ENCODE measurements around the gene BMI1. TPM values are rescaled to one million over a fixed set of nuclear protein-coding genes. Genes with fewer than 3 reads are reported as not detected.

BMI1 gene
- total and polyA plus RNA-seq, 4 donors, result 13.2 to 28.7 (median 19.5) TPM

DNA sequence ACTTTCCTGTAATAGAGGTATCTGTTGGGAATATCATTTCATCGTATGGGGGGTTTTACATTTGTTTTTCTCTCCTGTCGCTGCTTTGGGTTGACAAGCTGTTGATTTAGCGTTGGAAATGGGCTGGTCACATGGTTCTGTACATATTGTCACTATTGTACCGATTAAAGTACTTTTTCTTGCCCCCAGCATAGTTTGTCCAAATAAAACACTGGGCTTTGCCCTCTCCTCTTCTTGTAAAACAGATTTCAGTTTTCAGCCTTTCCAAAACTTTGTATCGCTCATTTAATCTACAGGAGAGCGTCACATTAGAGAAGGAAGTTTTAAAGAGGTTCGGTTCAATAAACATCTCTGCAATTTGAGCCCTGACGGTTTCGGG, 4.0 kb downstream of the BMI1 start:
- 1% methylated on average over 9 of the region's 9 CpGs for WGBS
- H3K4me1 ChIP-seq (ENCODE audit: control insufficient read depth in 4 of 4, insufficient read depth in 4 of 4, low read length in 3 of 4), result peaks cover 14 to 43% (median 26%) of the 10 kb centered on the region in 4 donors
- no peaks in the 10 kb centered on the region for H3K9me3 ChIP-seq (ENCODE audit: control insufficient read depth in 4 of 4, low read length in 3 of 4)
- H3K27ac ChIP-seq (ENCODE audit: low read depth in 1 of 2, low read length in 2 of 2), result peak overlapping the region; percentile 66 to 71
- H3K9ac ChIP-seq (ENCODE audit: low read depth in 1 of 2, low read length in 2 of 2), result peak overlapping the region; percentile 60 to 68
- DNase-seq (ENCODE audit: low spot score), result no peak
- no peaks in the 10 kb centered on the region for H3K27me3 ChIP-seq (ENCODE audit: control insufficient read depth in 4 of 4, insufficient read depth in 4 of 4, low read length in 3 of 4)
- H3K4me3 ChIP-seq (ENCODE audit: low read depth in 1 of 3, low read length in 3 of 3), result peak overlapping the region; percentile 65 to 91 (median 74)
- H3K36me3 ChIP-seq (ENCODE audit: control insufficient read depth in 4 of 4, insufficient read depth in 3 of 4, low read depth in 1 of 4, low read length in 3 of 4), result peaks cover 3 to 13% (median 11%) of the 10 kb centered on the region in 4 donors
- TF ChIP-seq HNF4G (IDR thresholded peaks at IDR 0.05) (no peak), YY1 (IDR thresholded peaks at IDR 0.05) (peak; percentile 17), FOXA1 (IDR thresholded peaks at IDR 0.05) (peak; percentile 8)
- TF ChIP-seq, protein P1, sequence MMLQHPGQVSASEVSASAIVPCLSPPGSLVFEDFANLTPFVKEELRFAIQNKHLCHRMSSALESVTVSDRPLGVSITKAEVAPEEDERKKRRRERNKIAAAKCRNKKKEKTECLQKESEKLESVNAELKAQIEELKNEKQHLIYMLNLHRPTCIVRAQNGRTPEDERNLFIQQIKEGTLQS (IDR thresholded peaks at IDR 0.05), result no peak

DNA sequence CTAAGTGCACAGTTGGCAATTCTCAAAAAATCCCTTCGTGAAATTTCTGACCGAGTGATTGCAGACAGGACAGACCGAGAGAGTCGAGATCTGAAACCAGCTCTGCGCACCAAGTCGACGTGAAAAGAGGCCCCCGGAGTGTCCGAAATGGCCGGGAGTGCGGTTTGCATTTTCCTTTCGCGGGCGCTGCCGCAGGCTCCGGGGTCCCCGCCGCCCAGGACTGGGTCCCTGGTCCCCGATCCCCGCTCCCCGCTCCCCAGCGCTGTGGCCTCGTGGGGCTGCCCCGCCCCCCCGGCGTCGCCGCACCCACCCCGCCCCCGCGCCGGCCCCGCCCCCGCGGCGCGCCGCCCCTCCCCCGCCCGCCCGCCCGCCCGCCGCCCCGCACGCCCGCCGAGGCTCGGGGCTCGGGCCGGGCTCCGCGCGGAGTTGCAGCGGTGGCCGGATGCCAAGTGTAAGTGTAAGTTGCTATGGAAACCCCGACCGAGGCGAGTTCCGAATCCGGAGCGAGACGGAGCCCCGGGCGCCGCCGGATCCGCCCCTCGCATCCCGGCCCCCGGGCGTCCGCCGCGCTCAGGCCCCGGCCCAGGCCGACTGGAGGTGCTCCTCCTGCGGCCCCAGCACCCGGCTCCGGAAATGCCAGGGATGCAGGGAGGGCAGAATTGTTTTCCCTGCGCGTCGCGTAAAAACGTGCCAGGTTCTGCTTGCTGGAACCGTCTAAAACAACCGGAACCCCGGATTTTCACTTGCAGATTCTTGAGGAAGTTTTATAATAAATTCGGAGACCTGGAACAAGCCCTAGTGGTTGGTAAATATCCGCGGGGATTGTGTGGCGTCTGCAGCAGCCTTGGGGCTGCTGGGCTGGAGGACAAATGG, 4.6 kb downstream of the BMI1 start:
- WGBS, result 1% methylated on average over 92 of the region's 92 CpGs
- peak; percentile 82 for DNase-seq (ENCODE audit: low spot score)
- H3K36me3 ChIP-seq (ENCODE audit: control insufficient read depth in 4 of 4, insufficient read depth in 3 of 4, low read depth in 1 of 4, low read length in 3 of 4), result peaks cover 3 to 17% (median 13%) of the 10 kb centered on the region in 4 donors
- peak overlapping the region; percentile 65 to 91 (median 74) for H3K4me3 ChIP-seq (ENCODE audit: low read depth in 1 of 3, low read length in 3 of 3)
- H3K9me3 ChIP-seq (ENCODE audit: control insufficient read depth in 4 of 4, low read length in 3 of 4), result no peaks in the 10 kb centered on the region
- H3K4me1 ChIP-seq (ENCODE audit: control insufficient read depth in 4 of 4, insufficient read depth in 4 of 4, low read length in 3 of 4), result peaks cover 14 to 38% (median 24%) of the 10 kb centered on the region in 4 donors
- TF ChIP-seq RAD21 (IDR thresholded peaks at IDR 0.05) (no peak), JUND (IDR thresholded peaks at IDR 0.05) (no peak), GABPA (IDR thresholded peaks at IDR 0.05 in 1 of 2, conservative IDR thresholded peaks at IDR 0.05 in 1 of 2) (peak in 1 of 2 donors; percentile 5), RXRA (IDR thresholded peaks at IDR 0.05) (no peak), FOXA1 (IDR thresholded peaks at IDR 0.05) (no peak), YY1 (IDR thresholded peaks at IDR 0.05) (peak; percentile 6)
- TF ChIP-seq, protein P2, sequence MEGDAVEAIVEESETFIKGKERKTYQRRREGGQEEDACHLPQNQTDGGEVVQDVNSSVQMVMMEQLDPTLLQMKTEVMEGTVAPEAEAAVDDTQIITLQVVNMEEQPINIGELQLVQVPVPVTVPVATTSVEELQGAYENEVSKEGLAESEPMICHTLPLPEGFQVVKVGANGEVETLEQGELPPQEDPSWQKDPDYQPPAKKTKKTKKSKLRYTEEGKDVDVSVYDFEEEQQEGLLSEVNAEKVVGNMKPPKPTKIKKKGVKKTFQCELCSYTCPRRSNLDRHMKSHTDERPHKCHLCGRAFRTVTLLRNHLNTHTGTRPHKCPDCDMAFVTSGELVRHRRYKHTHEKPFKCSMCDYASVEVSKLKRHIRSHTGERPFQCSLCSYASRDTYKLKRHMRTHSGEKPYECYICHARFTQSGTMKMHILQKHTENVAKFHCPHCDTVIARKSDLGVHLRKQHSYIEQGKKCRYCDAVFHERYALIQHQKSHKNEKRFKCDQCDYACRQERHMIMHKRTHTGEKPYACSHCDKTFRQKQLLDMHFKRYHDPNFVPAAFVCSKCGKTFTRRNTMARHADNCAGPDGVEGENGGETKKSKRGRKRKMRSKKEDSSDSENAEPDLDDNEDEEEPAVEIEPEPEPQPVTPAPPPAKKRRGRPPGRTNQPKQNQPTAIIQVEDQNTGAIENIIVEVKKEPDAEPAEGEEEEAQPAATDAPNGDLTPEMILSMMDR (IDR thresholded peaks at IDR 0.05; ENCODE audit: low read depth, low read length, missing input control), result no peak
- TF ChIP-seq, protein P3, sequence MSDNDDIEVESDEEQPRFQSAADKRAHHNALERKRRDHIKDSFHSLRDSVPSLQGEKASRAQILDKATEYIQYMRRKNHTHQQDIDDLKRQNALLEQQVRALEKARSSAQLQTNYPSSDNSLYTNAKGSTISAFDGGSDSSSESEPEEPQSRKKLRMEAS (IDR thresholded peaks at IDR 0.05), result no peak
- TF ChIP-seq, protein P4, sequence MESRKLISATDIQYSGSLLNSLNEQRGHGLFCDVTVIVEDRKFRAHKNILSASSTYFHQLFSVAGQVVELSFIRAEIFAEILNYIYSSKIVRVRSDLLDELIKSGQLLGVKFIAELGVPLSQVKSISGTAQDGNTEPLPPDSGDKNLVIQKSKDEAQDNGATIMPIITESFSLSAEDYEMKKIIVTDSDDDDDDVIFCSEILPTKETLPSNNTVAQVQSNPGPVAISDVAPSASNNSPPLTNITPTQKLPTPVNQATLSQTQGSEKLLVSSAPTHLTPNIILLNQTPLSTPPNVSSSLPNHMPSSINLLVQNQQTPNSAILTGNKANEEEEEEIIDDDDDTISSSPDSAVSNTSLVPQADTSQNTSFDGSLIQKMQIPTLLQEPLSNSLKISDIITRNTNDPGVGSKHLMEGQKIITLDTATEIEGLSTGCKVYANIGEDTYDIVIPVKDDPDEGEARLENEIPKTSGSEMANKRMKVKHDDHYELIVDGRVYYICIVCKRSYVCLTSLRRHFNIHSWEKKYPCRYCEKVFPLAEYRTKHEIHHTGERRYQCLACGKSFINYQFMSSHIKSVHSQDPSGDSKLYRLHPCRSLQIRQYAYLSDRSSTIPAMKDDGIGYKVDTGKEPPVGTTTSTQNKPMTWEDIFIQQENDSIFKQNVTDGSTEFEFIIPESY (IDR thresholded peaks at IDR 0.05), result no peak
- peak overlapping the region; percentile 60 to 68 for H3K9ac ChIP-seq (ENCODE audit: low read depth in 1 of 2, low read length in 2 of 2)
- H3K27ac ChIP-seq (ENCODE audit: low read depth in 1 of 2, low read length in 2 of 2), result peak overlapping the region; percentile 66 to 71
- H3K27me3 ChIP-seq (ENCODE audit: control insufficient read depth in 4 of 4, insufficient read depth in 4 of 4, low read length in 3 of 4), result no peaks in the 10 kb centered on the region
